Colonic mucosa (tissue), 4 donors: ENCODE measurements around the gene PRDX5. TPM values are rescaled to one million over a fixed set of nuclear protein-coding genes. Genes with fewer than 3 reads are reported as not detected.
"Not testable (repeated sequence)": the region's sequence is repeated elsewhere in the genome, so short reads cannot be mapped to it uniquely, and the experiment has no call there.

ENCODE experiments used
- DNase-seq: peaks from one replicate; pipeline ENCODE4 v3.0.0-alpha.2; 2020
- H3K27ac ChIP-seq: fragments of 200-600 bp; one replicate; pipeline ENCODE4 v1.8.0; 2021
- H3K27me3 ChIP-seq: fragments of 200-600 bp; one replicate; pipeline ENCODE4 v1.8.0; 2021
- H3K36me3 ChIP-seq: fragments of 200-600 bp; one replicate; pipeline ENCODE4 v1.8.0; 2021
- H3K4me1 ChIP-seq: fragments of 200-600 bp; one replicate; pipeline ENCODE4 v1.8.0; 2021; ENCODE audit warnings: mild to moderate bottlenecking
- H3K4me3 ChIP-seq: fragments of 200-600 bp; one replicate; pipeline ENCODE4 v1.8.0; 2021
- H3K9ac ChIP-seq, 2 donors: one replicate each; pipeline ENCODE4 v1.7.0; 2013; ENCODE audit warnings: control low read depth in 2 of 2, low read depth in 2 of 2, low read length in 2 of 2
- H3K9me3 ChIP-seq: fragments of 200-600 bp; one replicate; pipeline ENCODE4 v1.8.0; 2021
- intact Hi-C: fragments of 100-400 bp; cut with DNase I; formaldehyde crosslinking; loops from one replicate; pipeline ENCODE4 v1.14.1; 2022
- total RNA-seq, 2 donors: library from RNA; stranded (reverse); fragmentation: NEBNext Ultra II Directional in 1 of 2; extraction: Animal tissue kit (Norgen Biotek cat#: 25700) in 1 of 2; gene quantifications; one replicate each; pipeline ENCODE4 v1.2.1, GENCODE V29; 2021
- TF ChIP-seq, protein P1 (sequence below): fragments of 200-600 bp; IDR thresholded peaks from one replicate; pipeline ENCODE4 v1.8.0; 2022; ENCODE audit warnings: antibody characterized with exemption, mild to moderate bottlenecking
- donor health status: healthy.
- donor health status: DM: no; HTN: no; CAD: no.
- donor health status: DM: no; HTN: no; CAD: no.

Gene PRDX5
- total RNA-seq, 2 donors from 2014 or later = 301 to 425 TPM

GRCh38 chr11:64323373-64323772 lies 5.5 kb downstream of the PRDX5 start:
- Histone ChIP-seq H3K9ac (peak overlapping the region in 1 of 2 donors; percentile 97), H3K9me3 (no peaks in the 10 kb centered on the region), H3K36me3 (no peaks in the 10 kb centered on the region), H3K4me3 (no peak overlapping the region), H3K27ac (no peak overlapping the region), H3K4me1 (peaks cover 11% of the 10 kb centered on the region), H3K27me3 (no peaks in the 10 kb centered on the region)
- DNase-seq = no peak
- intact Hi-C loops = no loop called here
- TF ChIP-seq, protein P1, sequence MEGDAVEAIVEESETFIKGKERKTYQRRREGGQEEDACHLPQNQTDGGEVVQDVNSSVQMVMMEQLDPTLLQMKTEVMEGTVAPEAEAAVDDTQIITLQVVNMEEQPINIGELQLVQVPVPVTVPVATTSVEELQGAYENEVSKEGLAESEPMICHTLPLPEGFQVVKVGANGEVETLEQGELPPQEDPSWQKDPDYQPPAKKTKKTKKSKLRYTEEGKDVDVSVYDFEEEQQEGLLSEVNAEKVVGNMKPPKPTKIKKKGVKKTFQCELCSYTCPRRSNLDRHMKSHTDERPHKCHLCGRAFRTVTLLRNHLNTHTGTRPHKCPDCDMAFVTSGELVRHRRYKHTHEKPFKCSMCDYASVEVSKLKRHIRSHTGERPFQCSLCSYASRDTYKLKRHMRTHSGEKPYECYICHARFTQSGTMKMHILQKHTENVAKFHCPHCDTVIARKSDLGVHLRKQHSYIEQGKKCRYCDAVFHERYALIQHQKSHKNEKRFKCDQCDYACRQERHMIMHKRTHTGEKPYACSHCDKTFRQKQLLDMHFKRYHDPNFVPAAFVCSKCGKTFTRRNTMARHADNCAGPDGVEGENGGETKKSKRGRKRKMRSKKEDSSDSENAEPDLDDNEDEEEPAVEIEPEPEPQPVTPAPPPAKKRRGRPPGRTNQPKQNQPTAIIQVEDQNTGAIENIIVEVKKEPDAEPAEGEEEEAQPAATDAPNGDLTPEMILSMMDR = no peak

GRCh38 chr11:64323984-64324383 lies 6.1 kb downstream of the PRDX5 start:
- Histone ChIP-seq H3K4me1 (peaks cover 14% of the 10 kb centered on the region), H3K9ac (peak overlapping the region in 1 of 2 donors; percentile 97)
- DNase-seq, H3K4me3 ChIP-seq, H3K36me3 ChIP-seq, H3K27ac ChIP-seq, H3K27me3 ChIP-seq, intact Hi-C loops, H3K9me3 ChIP-seq: not testable (repeated sequence)

DNA sequence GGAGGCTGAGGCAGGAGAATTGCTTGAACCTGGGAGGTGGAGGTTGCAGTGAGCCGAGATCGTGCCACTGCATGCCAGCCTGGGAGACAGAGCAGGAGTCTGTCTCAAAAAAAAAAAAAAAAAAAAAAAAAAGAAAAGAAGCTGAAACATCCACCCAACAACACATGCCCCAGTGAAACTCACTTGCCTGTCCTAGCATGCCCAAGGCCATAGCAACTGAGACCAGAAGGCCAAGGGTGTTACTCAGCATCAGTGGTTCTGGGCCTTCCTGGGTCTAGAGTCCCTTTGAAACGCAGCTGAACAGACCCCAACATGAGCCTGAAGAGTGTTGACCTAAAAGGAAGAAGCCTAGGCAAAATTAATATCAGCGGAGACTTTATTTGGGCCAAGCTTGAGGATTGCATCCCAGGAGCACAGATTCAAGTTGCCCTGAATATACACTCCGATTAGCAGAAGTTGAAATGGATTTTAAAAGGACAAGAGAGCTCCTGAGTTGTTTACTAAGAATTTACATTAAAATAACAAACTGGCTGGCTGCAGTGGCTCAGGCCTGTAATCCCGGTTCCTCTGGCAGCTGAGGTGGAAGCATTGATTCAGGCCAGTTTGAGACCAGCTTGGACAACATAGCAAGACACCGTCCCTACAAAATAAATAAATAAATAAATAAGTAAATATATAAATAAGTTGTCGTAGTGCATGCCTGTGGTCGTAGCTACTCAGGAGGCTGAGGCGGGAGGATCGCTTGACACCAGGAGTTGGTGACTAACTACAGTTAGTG lies 7.0 kb downstream of the PRDX5 start:
- Histone ChIP-seq H3K4me3 (no peak overlapping the region), H3K36me3 (no peaks in the 10 kb centered on the region), H3K9ac (no peak overlapping the region), H3K9me3 (no peaks in the 10 kb centered on the region), H3K27me3 (no peaks in the 10 kb centered on the region), H3K27ac (no peak overlapping the region), H3K4me1 (peaks cover 17% of the 10 kb centered on the region)
- DNase-seq = no peak
- intact Hi-C loops = no loop called here
- TF ChIP-seq, protein P1 = no peak

GRCh38 chr11:64327375-64327774 lies 9.5 kb downstream of the PRDX5 start:
- Histone ChIP-seq H3K27ac (peak overlapping the region; percentile 67), H3K9me3 (no peaks in the 10 kb centered on the region), H3K4me3 (no peak overlapping the region), H3K4me1 (peaks cover 17% of the 10 kb centered on the region), H3K9ac (peak overlapping the region in 1 of 2 donors; percentile 63), H3K27me3 (no peaks in the 10 kb centered on the region), H3K36me3 (no peaks in the 10 kb centered on the region)
- DNase-seq = no peak
- intact Hi-C loops = no loop called here
- TF ChIP-seq, protein P1 = no peak

- intact Hi-C loops = no loop called here
- peak; percentile 74 for DNase-seq
- Histone ChIP-seq H3K27ac (peak overlapping the region; percentile 67), H3K9ac (peak overlapping the region in 1 of 2 donors; percentile 63), H3K36me3 (no peaks in the 10 kb centered on the region), H3K9me3 (no peaks in the 10 kb centered on the region), H3K4me1 (peaks cover 16% of the 10 kb centered on the region), H3K27me3 (no peaks in the 10 kb centered on the region), H3K4me3 (no peak overlapping the region)
- TF ChIP-seq, protein P1 = no peak
These were observed 10.1 kb downstream of the PRDX5 start for GRCh38 chr11:64327993-64328392.

- Histone ChIP-seq H3K4me1 (peaks cover 19% of the 10 kb centered on the region), H3K36me3 (no peaks in the 10 kb centered on the region), H3K27me3 (no peaks in the 10 kb centered on the region), H3K9me3 (no peaks in the 10 kb centered on the region), H3K27ac (peak overlapping the region; percentile 67), H3K4me3 (no peak overlapping the region), H3K9ac (peak overlapping the region in 1 of 2 donors; percentile 8)
- intact Hi-C loops = no loop called here
- no peak for DNase-seq
- TF ChIP-seq, protein P1 = no peak
These were observed 13.0 kb downstream of the PRDX5 start for GRCh38 chr11:64330888-64331287.
